K562 (cell line): ENCODE results near the gene STC2. TPM values are rescaled to one million over a fixed set of nuclear protein-coding genes. Genes with fewer than 3 reads are reported as not detected.
A peak's percentile ranks its signal among the peaks of the same experiment; 100 is the strongest.

ENCODE experiments used
- ATAC-seq: fragments of 200-7000 bp; cut with Tn5 transposase; 3 replicates; pipeline ENCODE4 v1.9.1; 2020; ENCODE audit warnings: moderate library complexity
- BruUV-seq: library from RNA; stranded (reverse); fragments of 400-500 nt; replicated peaks from 2 replicates; lab custom pipeline; 2021; lab: Mats Ljungman, UMichigan
- CTCF ChIA-PET: fragments of 300-600 bp; formaldehyde crosslinking; extraction: SDS; loops from one replicate; lab custom pipeline; 2021; ENCODE audit warnings: low intra/inter-chr PET ratio; lab: Yijun Ruan, JAX
- POLR2A ChIA-PET: fragments of 300-600, 350-650 bp; sonication (Branson Sonifier 250); formaldehyde crosslinking; extraction: SDS; loops from one replicate; lab custom pipeline; 2021; ENCODE audit warnings: antibody characterized with exemption, inconsistent platforms; lab: Yijun Ruan, JAX
- DNase-seq, 4 experiments: peaks; one replicate each; pipeline versions ENCODE4 v3.0.0 to v3.0.0-alpha.2; 2011 to 2018; ENCODE audit warnings: low spot score in 3 of 4, mixed read lengths in 3 of 4; ENCODE audit errors: extremely low read depth in 1 of 4
- FAIRE-seq: peaks from 2 replicates; lab custom pipeline; 2011; peaks lifted over from hg19 to GRCh38; lab: Jason Lieb, UNC
- H2AFZ ChIP-seq: 2 replicates; pipeline ENCODE4 v1.6.0; 2011; ENCODE audit warnings: low read depth, low read length, control low read depth, inconsistent platforms
- H3K27ac ChIP-seq: fragments of 200-600 bp; 3 replicates; pipeline ENCODE4 v1.8.0; 2011; ENCODE audit warnings: low read depth, mild to moderate bottlenecking, control low read depth, inconsistent platforms, low read length, moderate library complexity, mixed read lengths; ENCODE audit errors: extremely low read depth
- H3K27me3 ChIP-seq, 2 experiments: fragments of 300-600 bp in 1 of 2; 2 replicates in 1 of 2; 3 replicates in 1 of 2; pipeline versions ENCODE4 v1.6.0 to v1.8.0; 2011; ENCODE audit warnings: inconsistent platforms in 2 of 2, low read length in 2 of 2, mild to moderate bottlenecking in 1 of 2, mixed read lengths in 1 of 2, moderate library complexity in 1 of 2; ENCODE audit not compliant: control insufficient read depth in 2 of 2, insufficient read depth in 2 of 2
- H3K36me3 ChIP-seq: fragments of 300-600 bp; 3 replicates; pipeline ENCODE4 v1.8.0; 2011; ENCODE audit warnings: mild to moderate bottlenecking, low read length, inconsistent platforms; ENCODE audit not compliant: control insufficient read depth, insufficient read depth
- H3K4me1 ChIP-seq, 2 experiments: fragments of 200-600 bp in 1 of 2; replicated peaks in 1 of 2; 2 replicates in 1 of 2; 3 replicates in 1 of 2; pipeline versions ENCODE4 v1.5.1 to v1.8.0; 2011; ENCODE audit warnings: inconsistent platforms in 2 of 2, low read length in 2 of 2, mild to moderate bottlenecking in 1 of 2, mixed read lengths in 1 of 2, moderate library complexity in 1 of 2; ENCODE audit not compliant: control insufficient read depth in 2 of 2, insufficient read depth in 2 of 2
- H3K4me2 ChIP-seq: 2 replicates; pipeline ENCODE4 v1.6.1; 2011; ENCODE audit warnings: low read length, control low read depth, inconsistent platforms, mixed read lengths; ENCODE audit not compliant: insufficient read depth
- H3K4me3 ChIP-seq: fragments of 200-600 bp; sonication (generic), shearing (Covaris generic); 2 replicates; pipeline ENCODE4 v1.5.1; 2016; ENCODE audit warnings: control low read depth, inconsistent platforms
- H3K79me2 ChIP-seq: fragments of 200-600 bp; 3 replicates; pipeline ENCODE4 v1.8.0; 2011; ENCODE audit warnings: low read length, inconsistent platforms; ENCODE audit not compliant: control insufficient read depth, insufficient read depth
- H3K9ac ChIP-seq, 2 experiments: 2 replicates each; pipeline versions ENCODE4 v1.6.0 to v1.6.1; 2011; ENCODE audit warnings: low read depth in 2 of 2, low read length in 2 of 2, control low read depth in 1 of 2, inconsistent platforms in 1 of 2, mild to moderate bottlenecking in 1 of 2, mixed read lengths in 1 of 2; ENCODE audit not compliant: insufficient read depth in 1 of 2
- H3K9me1 ChIP-seq: one replicate; pipeline ENCODE4 v1.6.0; 2011; ENCODE audit warnings: inconsistent platforms, mild to moderate bottlenecking, low read length, moderate library complexity; ENCODE audit not compliant: control insufficient read depth, insufficient read depth
- H3K9me3 ChIP-seq: replicated peaks from 2 replicates; pipeline ENCODE4 v1.5.1; 2011; ENCODE audit warnings: low read depth, low read length, inconsistent platforms; ENCODE audit not compliant: control insufficient read depth, insufficient read depth
- H4K20me1 ChIP-seq: replicated peaks from 2 replicates; pipeline ENCODE4 v1.6.1; 2011; ENCODE audit warnings: low read length, inconsistent platforms, mixed read lengths; ENCODE audit not compliant: control insufficient read depth, insufficient read depth
- BCOR ChIP-seq: fragments of 450-650 bp; IDR thresholded peaks from 2 replicates; pipeline ENCODE4 v1.6.1; 2016
- KDM1A ChIP-seq, 2 experiments: fragments of 450-650 bp; IDR thresholded peaks; 2 replicates each; pipeline ENCODE4 v1.6.1; 2016; ENCODE audit warnings: mild to moderate bottlenecking in 2 of 2
- RAD51 ChIP-seq: fragments of 450-650 bp; IDR thresholded peaks from 2 replicates; pipeline ENCODE4 v1.7.1; 2016; ENCODE audit warnings: low read depth, mild to moderate bottlenecking, borderline replicate concordance
- RBM25 ChIP-seq: fragments of 200-400 bp; formaldehyde crosslinking; IDR thresholded peaks from 2 replicates; pipeline ENCODE4 v1.6.1; 2018; ENCODE audit warnings: low read length, low read depth, moderate library complexity; ENCODE audit not compliant: severe bottlenecking
- SRSF7 ChIP-seq: fragments of 200-400 bp; formaldehyde crosslinking; optimal IDR thresholded peaks from 2 replicates; pipeline ENCODE3; 2017; ENCODE audit warnings: mild to moderate bottlenecking, low read depth, low read length
- SRSF9 ChIP-seq: fragments of 200-400 bp; formaldehyde crosslinking; IDR thresholded peaks from 2 replicates; pipeline ENCODE4 v1.6.1; 2017; ENCODE audit warnings: low read depth, low read length, borderline replicate concordance
- ZFP36 ChIP-seq: fragments of 150-350 bp; IDR thresholded peaks from 2 replicates; pipeline ENCODE4 v1.6.1; 2018; ENCODE audit warnings: low read length, low read depth; ENCODE audit not compliant: partially characterized antibody
- ZNF584 ChIP-seq: fragments of 200-800 bp; sonication (Bioruptor generic); IDR thresholded peaks from 2 replicates; pipeline ENCODE4 v1.6.1; 2016; ENCODE audit warnings: low read depth, mild to moderate bottlenecking, missing genetic modification characterization, missing compliant biosample characterization
- WGBS: fragments of 100-300 bp; shearing (Covaris generic); methylation state at CpG from one replicate; pipeline ENCODE4 v1.1.6; 2016; ENCODE audit warnings: low coverage, mixed read lengths; ENCODE audit not compliant: insufficient coverage; ENCODE audit errors: missing lambda C conversion rate; 5-methylcytosine and 5-hydroxymethylcytosine counted together
- in situ Hi-C: fragments of 300-500 bp; cut with MboI; formaldehyde crosslinking; loops from 4 replicates; pipeline ENCODE4 v1.15.0; 2018; ENCODE audit warnings: inconsistent platforms, mixed read lengths
- intact Hi-C: fragments of 100-400 bp; cut with micrococcal nuclease; formaldehyde crosslinking; loops from 2 replicates; pipeline ENCODE4 v1.14.2; 2022
- polyA plus RNA-seq, 8 experiments: library from polyadenylated mRNA; depleted of rRNA in 4 of 8; stranded (reverse) in 5 of 8; unstranded in 3 of 8; fragments of >200 nt; fragmentation: Nextera tagmentation in 2 of 8; fragmentation: Illumina TruSeq in 1 of 8; extraction: Ambion mirVana in 2 of 8; extraction: Trizol in 1 of 8; gene quantifications; 2 replicates each; pipeline versions ENCODE4 v1.2.1 to v1.2.3, GENCODE V29; 2011 to 2014; ENCODE audit warnings: inconsistent platforms in 1 of 8, missing spikeins in 1 of 8
- total RNA-seq, 7 experiments: library from RNA; depleted of rRNA in 6 of 7; stranded (reverse); fragments of >200 nt in 6 of 7; fragmentation: Illumina TruSeq in 2 of 7; extraction: Trizol in 2 of 7; gene quantifications; 2 replicates each; pipeline versions ENCODE4 v1.2.1 to v1.2.3, GENCODE V29; 2011 to 2021; ENCODE audit warnings: low replicate concordance in 1 of 7
- TF ChIP-seq, protein P1 (sequence below): fragments of 250-450 bp; sonication (Bioruptor Pico); IDR thresholded peaks from 2 replicates; pipeline ENCODE4 v1.5.0; 2021

STC2 gene
- total and polyA plus RNA-seq, 9 of the 15 experiments (the other 6 are each of a cell fraction or from before 2014, with no cell fraction given): 0.62 to 31.7 (median 7.4) TPM

DNA sequence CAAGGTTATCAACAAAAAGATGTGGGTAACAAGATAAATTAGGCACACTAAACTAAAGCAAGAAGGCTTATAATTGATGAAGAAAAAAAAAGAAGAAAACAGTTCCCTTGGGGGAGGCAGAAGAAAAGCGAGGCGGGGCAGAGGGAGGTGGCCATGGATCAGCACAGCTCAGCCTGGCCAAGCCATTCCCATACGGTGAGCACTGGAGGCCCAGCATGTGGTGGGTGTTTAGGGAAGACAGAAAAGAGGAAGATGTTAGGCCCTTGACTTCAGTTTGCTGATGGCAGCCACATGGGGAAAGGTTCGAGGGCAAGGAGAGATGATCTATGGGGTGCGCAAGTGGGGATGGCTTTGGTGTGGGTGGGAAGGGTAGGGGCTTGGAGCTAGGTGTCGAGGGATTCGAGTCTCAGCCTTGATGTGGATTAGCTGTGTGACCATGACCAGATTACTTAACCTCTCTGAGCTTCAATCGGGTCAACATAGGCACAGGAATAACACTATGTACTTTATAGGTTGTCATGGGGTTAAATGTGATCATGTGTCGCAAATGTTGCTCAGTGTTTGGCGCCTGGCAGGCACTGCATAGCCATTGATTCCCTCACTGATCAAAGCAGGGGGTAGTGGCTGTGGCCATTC, 10.3 kb upstream of the STC2 start:
- Histone ChIP-seq H3K9ac (no peak overlapping the region), H3K27ac (no peak overlapping the region), H3K79me2 (no peaks in the 10 kb centered on the region), H3K4me3 (no peak overlapping the region), H3K9me3 (no peaks in the 10 kb centered on the region), H3K4me2 (no peak overlapping the region), H2AFZ (no peak overlapping the region), H3K9me1 (no peaks in the 10 kb centered on the region), H3K4me1 (no peaks in the 10 kb centered on the region; a peak in 1 of 5 replicates), H4K20me1 (no peaks in the 10 kb centered on the region), H3K27me3 (peaks cover 36 to 59% of the 10 kb centered on the region in 2 experiments), H3K36me3 (no peaks in the 10 kb centered on the region)
- ChIA-PET CTCF (no interaction called here), POLR2A (interaction anchor here (0.6 to 2.1 kb wide), 2 partner anchors 10 to 234 kb away, joined by 3 to 5 read pairs; partner anchors contain the start of gene STC2)
- BruUV-seq: no TSS peak
- TF ChIP-seq KDM1A (IDR thresholded peaks at IDR 0.05) (peak; percentile 19 to 36; a peak in 1 of 4 replicates), ZNF584 (CRISPR knock-in tag) (no peak), SRSF9 (no peak), RBM25 (peak; percentile 71), ZFP36 (peak; percentile 69), RAD51 (no peak), BCOR (peak; percentile 74), SRSF7 (no peak)
- TF ChIP-seq, protein P1, sequence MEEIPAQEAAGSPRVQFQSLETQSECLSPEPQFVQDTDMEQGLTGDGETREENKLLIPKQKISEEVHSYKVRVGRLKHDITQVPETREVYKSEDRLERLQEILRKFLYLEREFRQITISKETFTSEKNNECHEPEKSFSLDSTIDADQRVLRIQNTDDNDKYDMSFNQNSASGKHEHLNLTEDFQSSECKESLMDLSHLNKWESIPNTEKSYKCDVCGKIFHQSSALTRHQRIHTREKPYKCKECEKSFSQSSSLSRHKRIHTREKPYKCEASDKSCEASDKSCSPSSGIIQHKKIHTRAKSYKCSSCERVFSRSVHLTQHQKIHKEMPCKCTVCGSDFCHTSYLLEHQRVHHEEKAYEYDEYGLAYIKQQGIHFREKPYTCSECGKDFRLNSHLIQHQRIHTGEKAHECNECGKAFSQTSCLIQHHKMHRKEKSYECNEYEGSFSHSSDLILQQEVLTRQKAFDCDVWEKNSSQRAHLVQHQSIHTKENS: no peak
- 6% methylated on average over 10 of the region's 10 CpGs for WGBS
- intact Hi-C loops: loop anchor here (10.0 kb wide), 1 partner anchor 236 kb away; no protein-coding TSS in a partner anchor
- ATAC-seq: peak; percentile 19; the same call in 1 of the 3 replicates
- no peak for FAIRE-seq
- DNase-seq: no peak
- in situ Hi-C loops: no loop called here
